Measurements from ENCODE around the gene LDLRAD3. TPM values are rescaled to one million over a fixed set of nuclear protein-coding genes. Genes with fewer than 3 reads are reported as not detected.

The LDLRAD3 gene
- 8.8 and 11.7 TPM in 2 replicates for total RNA-seq

GRCh38 chr11:35943713-35944502, at the start of gene LDLRAD3:
LDLRAD3 (plus strand) TSS chr11:35944062; CDS start chr11:35944099, 37 bp downstream.

Measured in mesangial cell (primary cell).